Gastrocnemius medialis (tissue), 4 donors: Measurements from ENCODE around the gene ZSWIM4.

Experiments used
- POLR2A ChIP-seq, 2 donors: fragments of 450-650 bp; IDR thresholded peaks; one replicate each; pipeline ENCODE4 v1.6.1; 2017; ENCODE audit warnings: antibody characterized with exemption in 2 of 2, mild to moderate bottlenecking in 2 of 2, moderate library complexity in 2 of 2
- TF ChIP-seq, protein P1 (sequence below), 5 experiments: fragments of 450-650 bp in 3 of 5; fragments of 200-600 bp in 2 of 5; sonication (generic) in 2 of 5; IDR thresholded peaks in 4 of 5; conservative IDR thresholded peaks in 1 of 5; 1 replicate in 4 of 5; 2 replicates in 1 of 5; pipeline ENCODE4 v1.5.1; 2016 to 2019; ENCODE audit warnings: antibody characterized with exemption in 5 of 5, mild to moderate bottlenecking in 3 of 5, moderate library complexity in 3 of 5

DNA sequence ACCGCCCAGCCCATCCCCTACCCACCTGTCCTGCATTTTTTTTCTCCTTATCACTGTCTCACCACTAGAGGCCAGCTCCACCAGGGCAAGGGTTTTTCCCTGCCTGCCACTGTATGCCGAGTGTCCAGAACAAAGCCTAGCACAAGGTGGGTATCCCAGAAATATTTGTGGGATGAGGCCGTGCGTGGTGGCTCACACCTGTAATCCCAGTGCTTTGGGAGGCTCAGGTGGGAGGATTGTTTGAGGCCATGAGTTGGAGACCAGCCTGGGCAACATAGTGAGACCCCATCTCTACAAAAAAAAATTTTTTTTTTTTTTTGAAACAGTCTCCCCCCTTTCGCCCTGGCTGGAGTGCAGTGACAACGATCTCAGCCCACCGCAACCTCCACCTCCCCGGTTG is 33.8 kb upstream of the ZSWIM4 start:
- no peak for TF ChIP-seq POLR2A (IDR thresholded peaks at IDR 0.05)
- TF ChIP-seq, protein P1, sequence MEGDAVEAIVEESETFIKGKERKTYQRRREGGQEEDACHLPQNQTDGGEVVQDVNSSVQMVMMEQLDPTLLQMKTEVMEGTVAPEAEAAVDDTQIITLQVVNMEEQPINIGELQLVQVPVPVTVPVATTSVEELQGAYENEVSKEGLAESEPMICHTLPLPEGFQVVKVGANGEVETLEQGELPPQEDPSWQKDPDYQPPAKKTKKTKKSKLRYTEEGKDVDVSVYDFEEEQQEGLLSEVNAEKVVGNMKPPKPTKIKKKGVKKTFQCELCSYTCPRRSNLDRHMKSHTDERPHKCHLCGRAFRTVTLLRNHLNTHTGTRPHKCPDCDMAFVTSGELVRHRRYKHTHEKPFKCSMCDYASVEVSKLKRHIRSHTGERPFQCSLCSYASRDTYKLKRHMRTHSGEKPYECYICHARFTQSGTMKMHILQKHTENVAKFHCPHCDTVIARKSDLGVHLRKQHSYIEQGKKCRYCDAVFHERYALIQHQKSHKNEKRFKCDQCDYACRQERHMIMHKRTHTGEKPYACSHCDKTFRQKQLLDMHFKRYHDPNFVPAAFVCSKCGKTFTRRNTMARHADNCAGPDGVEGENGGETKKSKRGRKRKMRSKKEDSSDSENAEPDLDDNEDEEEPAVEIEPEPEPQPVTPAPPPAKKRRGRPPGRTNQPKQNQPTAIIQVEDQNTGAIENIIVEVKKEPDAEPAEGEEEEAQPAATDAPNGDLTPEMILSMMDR (IDR thresholded peaks at IDR 0.05 in 4 of 5, conservative IDR thresholded peaks at IDR 0.05 in 1 of 5), result no peak
